SIG-M5 treated with dmso at 0.1 percent for 504 hours (cell line): ENCODE results near the gene PCDHGB7.
A peak's percentile ranks its signal among the peaks of the same experiment; 100 is the strongest.
"Not testable (repeated sequence)": the region's sequence is repeated elsewhere in the genome, so short reads cannot be mapped to it uniquely, and the experiment has no call there.

ENCODE experiments used
- DNase-seq: peaks from one replicate; lab custom pipeline; 2025; ENCODE audit not compliant: unreplicated experiment; lab: John Stamatoyannopoulos, UW

PCDHGB7 gene

GRCh38 chr5:141417494-141418172 is at the start of gene PCDHGB7:
TSS of gene PCDHGB7 (plus strand) at chr5:141417677. CDS start at chr5:141417860, 183 bp downstream.
- DNase-seq: peak; percentile 13

DNA sequence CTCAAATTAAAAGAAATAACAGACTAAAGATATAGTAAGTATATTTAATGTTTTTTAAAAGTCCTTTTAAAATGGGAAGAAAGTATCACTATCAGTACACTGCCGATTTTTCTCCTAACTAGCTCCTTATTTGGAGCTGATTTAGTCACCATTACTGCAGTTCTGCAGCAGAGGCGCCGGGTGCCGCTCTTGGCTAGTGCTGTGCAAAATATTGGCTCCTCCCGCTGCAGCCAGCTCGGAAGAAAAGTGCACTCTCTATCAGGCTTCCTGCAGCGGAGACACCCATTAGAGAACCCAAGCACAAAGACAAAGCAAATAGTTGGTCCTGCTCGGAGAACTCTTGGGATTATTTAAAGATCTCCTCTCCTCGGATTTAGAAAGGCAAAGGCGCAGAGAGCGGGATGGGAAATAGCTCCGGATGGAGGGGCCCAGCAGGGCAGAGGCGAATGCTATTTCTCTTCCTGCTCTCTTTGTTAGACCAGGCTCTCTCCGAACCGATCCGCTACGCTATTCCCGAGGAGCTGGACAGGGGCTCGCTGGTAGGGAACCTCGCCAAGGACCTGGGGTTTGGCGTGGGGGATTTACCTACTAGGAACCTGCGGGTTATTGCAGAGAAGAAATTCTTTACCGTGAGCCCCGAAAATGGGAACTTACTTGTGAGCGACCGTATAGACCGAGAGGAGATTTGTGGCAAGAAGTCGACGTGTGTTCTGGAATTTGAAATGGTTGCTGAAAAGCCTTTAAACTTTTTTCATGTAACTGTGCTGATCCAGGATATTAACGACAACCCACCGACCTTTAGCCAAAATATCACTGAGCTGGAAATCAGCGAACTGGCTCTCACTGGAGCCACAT is 47.3 kb upstream of the PCDHGB7 start, which contains the start of gene PCDHGB3:
TSS of gene PCDHGB3 (plus strand) at position 249 of the 855 bp plus-strand sequence. CDS start at position 402, 153 bp downstream.
- DNase-seq: no peak

DNA sequence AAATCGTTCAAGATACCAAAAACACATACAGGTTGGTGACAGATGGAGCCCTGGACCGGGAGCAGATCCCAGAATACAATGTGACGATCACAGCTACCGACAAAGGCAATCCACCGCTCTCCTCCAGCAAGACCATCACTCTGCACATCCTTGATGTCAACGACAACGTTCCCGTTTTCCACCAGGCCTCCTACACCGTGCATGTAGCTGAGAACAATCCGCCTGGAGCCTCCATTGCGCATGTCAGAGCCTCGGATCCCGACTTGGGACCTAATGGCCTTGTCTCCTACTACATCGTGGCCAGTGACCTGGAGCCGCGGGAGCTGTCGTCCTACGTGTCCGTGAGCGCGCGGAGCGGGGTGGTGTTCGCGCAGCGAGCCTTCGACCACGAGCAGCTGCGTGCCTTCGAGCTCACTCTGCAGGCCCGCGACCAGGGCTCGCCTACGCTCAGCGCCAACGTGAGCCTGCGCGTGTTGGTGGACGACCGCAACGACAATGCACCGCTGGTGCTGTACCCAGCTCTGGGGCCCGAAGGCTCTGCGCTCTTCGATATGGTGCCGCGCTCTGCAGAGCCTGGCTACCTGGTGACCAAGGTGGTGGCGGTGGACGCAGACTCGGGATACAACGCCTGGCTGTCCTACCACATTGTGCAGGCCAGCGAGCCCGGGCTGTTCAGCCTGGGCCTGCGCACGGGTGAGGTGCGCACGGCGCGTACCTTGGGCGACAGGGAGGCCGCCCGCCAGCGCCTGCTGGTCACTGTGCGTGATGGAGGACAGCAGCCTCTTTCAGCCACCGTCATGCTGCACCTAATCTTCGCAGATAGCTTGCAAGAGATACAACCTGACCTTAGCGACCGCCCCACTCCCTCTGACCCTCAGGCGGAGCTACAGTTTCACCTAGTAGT is 45.7 kb upstream of the PCDHGB7 start:
- DNase-seq: no peak

- DNase-seq: no peak
Measured at GRCh38 chr5:141373673-141374317, 43.7 kb upstream of the PCDHGB7 start, which contains the start of gene PCDHGA6. TSS of gene PCDHGA6 (plus strand) at chr5:141373891. CDS start at chr5:141374084, 193 bp downstream.

DNA sequence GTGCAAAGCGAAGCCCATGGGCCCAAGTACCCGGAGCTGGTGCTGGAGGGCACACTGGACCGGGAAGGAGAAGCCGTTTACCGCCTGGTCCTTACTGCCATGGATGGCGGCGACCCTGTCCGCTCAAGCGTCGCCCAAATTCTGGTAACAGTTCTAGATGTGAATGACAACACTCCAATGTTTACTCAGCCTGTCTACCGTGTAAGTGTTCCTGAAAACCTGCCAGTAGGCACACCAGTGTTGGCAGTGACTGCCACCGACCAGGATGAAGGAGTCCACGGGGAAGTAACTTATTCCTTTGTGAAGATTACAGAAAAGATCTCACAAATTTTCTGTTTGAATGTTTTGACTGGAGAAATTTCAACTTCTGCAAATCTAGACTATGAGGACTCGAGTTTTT is 42.9 kb upstream of the PCDHGB7 start:
- no peak for DNase-seq

DNA sequence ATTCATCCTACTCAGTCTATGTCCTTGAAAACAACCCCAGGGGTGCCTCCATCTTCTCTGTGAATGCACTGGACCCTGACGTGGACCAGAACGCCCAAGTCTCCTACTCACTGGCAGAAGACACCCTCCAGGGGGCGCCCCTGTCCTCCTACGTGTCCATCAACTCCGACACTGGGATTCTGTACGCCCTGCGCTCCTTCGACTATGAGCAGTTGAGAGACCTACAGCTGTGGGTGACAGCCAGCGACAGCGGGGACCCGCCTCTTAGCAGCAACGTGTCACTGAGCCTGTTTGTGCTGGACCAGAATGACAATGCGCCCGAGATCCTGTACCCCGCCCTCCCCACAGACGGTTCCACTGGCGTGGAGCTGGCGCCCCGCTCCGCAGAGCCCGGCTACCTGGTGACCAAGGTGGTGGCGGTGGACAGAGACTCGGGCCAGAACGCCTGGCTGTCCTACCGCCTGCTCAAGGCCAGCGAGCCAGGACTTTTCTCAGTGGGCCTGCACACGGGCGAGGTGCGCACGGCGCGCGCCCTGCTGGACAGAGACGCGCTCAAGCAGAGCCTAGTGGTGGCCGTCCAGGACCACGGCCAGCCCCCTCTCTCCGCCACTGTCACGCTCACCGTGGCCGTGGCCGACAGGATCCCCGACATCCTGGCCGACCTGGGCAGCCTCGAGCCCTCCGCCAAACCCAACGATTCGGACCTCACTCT is 41.9 kb upstream of the PCDHGB7 start:
- not testable (repeated sequence) for DNase-seq

DNA sequence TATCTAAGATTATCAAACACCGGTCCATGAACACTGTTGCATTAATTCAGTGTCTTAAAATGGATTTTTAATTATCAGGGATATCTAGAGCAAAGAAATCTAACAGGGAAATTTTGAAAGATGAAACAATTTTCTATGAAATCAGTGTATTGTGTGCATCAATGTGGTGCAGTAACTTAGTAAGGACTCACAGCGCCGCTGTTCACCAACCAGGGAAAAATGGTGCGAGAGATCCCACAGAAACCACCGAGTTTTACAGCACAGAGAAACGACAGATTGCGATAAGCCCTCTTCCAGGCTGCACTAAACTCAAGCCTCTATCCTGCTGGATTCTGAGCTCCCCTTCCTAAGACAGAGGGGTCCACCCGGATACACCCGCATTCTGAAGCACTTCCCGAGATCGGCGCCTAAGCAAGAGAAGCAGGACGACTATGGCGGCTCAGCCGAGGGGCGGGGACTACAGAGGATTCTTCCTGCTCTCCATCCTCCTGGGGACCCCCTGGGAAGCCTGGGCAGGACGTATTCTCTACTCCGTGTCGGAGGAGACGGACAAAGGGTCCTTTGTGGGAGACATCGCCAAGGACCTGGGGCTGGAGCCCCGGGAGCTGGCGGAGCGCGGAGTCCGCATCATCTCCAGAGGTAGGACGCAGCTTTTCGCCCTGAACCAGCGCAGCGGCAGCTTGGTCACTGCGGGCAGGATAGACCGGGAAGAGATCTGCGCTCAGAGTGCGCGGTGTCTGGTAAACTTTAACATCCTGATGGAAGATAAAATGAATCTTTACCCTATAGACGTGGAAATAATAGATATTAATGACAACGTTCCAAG is 34.8 kb upstream of the PCDHGB7 start, which contains the start of gene PCDHGA7:
TSS of gene PCDHGA7 (plus strand) at position 274 of the 826 bp plus-strand sequence. CDS start at position 432, 158 bp downstream.
- DNase-seq: no peak

DNA sequence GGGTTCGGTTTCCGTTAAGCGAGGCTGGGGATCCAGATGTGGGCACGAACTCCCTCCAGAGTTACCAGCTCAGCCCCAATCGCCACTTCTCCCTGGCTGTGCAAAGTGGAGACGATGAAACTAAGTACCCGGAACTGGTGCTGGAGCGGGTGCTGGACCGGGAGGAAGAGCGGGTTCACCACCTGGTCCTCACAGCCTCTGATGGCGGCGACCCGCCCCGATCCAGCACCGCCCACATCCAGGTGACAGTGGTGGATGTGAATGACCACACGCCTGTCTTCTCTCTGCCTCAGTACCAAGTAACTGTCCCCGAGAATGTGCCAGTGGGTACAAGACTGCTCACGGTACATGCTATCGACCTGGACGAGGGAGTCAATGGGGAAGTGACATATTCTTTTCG is 34.1 kb upstream of the PCDHGB7 start:
- no peak for DNase-seq

- no peak for DNase-seq
Measured at GRCh38 chr5:141384471-141385267, 32.8 kb upstream of the PCDHGB7 start.

DNA sequence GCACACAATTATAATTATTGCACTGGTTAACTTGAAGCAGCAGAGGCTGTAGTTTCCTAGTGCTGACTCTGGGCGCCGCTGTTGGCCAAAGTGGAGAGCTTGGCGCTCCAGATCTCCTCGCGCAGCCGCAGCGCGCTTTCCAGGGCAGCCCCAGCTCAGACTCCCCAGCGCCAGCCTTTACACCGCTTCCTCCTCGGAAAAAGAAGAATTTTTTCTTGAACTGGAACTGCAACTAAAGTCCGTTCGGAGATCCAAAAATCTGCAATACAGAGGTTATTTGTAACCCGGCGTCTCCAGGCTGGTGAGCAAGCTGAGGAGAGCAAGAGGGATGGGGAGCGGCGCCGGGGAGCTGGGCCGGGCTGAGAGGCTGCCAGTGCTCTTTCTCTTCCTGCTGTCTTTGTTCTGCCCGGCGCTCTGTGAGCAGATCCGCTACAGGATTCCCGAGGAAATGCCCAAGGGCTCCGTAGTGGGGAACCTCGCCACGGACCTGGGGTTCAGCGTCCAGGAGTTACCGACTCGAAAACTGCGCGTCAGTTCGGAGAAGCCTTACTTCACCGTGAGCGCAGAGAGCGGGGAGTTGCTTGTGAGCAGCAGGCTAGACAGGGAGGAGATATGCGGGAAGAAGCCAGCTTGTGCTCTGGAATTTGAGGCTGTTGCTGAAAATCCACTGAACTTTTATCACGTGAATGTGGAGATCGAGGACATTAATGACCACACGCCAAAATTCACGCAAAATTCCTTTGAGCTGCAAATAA is 29.7 kb upstream of the PCDHGB7 start, which contains the start of gene PCDHGB4:
TSS of gene PCDHGB4 (plus strand) at position 142 of the 755 bp plus-strand sequence. CDS start at position 329, 187 bp downstream.
- DNase-seq: not testable (repeated sequence)

GRCh38 chr5:141388661-141389060 is 28.8 kb upstream of the PCDHGB7 start:
- no peak for DNase-seq

DNA sequence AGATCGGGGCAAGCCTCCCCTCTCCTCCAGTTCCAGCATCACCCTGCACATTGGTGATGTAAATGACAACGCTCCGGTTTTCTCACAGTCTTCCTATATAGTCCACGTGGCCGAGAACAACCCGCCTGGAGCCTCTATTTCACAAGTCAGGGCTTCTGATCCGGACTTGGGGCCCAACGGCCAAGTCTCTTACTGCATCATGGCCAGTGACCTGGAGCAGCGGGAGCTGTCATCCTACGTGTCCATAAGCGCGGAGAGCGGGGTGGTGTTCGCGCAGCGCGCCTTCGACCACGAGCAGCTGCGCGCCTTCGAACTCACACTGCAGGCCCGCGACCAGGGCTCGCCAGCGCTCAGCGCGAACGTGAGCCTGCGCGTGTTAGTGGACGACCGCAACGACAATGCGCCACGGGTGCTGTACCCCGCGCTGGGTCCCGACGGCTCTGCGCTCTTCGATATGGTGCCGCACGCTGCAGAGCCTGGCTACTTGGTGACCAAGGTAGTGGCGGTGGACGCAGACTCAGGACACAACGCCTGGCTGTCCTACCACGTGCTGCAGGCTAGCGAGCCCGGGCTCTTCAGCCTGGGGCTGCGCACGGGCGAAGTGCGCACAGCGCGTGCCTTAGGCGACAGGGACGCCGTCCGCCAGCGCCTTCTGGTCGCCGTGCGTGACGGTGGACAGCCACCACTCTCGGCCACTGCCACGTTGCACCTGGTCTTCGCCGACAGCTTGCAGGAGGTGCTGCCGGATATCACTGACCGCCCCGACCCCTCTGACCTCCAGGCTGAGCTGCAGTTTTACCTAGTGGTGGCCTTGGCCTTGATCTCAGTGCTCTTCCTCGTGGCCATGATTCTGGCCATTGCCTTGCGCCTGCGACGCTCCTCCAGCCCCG is 28.1 kb upstream of the PCDHGB7 start:
- no peak for DNase-seq

DNA sequence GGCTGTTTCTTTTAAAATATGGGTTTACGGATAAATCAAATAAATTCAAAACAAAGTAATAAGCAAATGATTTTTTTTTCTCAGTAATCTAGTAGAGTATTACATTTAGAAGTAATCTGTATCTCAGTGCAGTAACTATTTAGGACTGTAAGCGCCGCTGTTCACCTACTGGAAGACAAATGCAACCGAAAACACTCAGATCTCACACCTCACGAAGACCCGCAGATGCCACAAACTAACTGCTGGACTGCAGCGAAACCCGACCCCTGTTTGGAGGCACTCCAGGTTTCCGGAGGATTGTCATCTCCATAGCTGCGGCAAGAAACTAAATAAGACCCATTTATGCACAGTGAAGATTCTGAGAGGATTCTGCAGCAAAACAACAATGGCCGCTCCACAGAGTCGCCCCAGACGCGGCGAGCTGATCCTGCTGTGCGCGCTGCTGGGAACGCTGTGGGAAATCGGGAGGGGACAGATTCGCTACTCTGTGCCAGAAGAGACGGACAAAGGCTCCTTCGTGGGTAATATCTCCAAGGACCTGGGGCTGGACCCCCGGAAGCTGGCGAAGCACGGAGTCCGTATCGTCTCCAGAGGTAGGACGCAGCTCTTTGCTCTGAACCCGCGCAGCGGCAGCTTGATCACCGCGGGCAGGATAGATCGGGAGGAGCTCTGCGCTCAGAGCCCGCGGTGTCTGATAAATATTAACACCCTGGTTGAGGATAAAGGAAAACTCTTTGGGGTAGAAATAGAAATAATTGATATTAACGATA is 24.9 kb upstream of the PCDHGB7 start, which contains the start of gene PCDHGA8:
TSS of gene PCDHGA8 (plus strand) at position 205 of the 770 bp plus-strand sequence. CDS start at position 386, 181 bp downstream.
- no peak for DNase-seq

DNA sequence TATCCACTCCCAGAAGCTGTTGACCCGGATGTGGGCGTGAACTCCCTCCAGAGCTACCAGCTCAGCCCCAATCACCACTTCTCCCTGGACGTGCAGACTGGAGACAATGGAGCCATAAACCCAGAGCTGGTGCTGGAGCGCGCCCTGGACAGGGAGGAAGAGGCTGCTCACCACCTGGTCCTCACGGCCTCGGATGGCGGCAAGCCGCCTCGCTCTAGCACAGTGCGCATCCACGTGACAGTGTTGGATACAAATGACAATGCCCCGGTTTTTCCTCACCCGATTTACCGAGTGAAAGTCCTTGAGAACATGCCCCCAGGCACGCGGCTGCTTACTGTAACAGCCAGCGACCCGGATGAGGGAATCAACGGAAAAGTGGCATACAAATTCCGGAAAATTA is 24.2 kb upstream of the PCDHGB7 start:
- DNase-seq: no peak
